Measurements from ENCODE around the gene NEDD4L.
"Not testable (repeated sequence)": the region's sequence is repeated elsewhere in the genome, so short reads cannot be mapped to it uniquely, and the experiment has no call there.

The NEDD4L gene

DNA sequence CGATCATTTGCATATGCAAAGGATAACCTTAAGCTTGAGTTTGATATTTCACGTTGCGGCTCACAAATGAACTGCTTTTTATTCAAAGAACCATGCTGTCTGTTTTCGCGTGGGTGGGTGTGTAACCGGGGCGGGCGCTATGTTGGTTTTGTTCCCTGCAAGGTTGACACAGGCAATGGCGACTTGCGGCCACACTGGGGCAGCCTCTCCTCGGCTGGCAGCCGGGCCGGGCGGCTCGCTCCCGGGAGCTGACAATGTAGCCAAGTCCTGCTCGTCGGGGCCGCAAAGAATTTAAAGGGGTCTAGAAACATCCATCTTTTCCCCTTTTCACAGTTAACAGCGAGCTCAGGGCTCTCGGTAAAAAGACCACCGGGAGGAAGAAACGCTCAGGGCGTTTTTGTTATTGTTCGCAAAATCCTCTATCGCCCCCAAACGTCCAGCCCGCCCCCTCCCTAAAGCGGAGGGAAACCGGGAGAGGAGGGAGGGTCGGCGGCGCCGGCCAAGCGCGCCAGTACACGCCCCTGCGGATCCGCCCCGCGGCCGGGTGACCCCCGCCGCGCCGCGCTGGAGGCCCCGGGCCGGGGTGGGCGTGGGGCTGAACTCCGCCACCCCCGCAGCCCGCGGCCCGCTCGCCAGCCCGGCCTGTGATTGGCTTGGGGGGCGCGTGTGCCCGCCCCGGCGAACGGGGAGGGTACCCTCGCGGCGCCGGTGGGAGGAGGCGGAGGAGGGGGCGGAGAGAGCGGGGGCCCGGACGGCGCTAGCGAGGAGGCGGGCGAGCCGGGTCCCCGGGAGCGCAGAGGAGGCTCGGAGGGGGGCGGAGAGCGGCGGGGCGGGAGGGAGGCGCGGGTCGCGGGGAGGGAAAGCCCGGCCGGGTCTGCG, at the start of gene NEDD4L:
Gene NEDD4L (plus strand): TSS at position 736 of the 879 bp plus-strand sequence. CDS start 435 bp downstream, outside the sequence.
- peak; percentile 86 for DNase-seq

DNA sequence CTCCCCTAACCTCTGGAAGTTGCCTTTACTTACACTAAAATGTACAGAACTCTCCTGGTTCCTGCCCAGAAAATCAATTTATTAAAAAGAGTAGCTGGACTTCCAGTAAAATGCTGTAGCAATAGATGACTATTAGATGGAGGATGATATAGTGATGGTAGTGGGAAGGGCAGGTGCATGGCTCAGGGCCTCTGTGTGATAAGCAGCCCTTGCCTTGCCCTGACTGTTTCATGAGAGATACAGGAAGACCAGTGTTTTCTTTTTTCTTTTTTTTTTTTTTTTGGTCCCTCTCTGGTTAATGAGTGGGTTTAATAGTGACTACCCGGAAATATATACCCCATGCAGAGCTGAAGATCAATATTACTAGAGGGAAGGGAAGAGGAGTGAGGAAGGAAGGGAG, 48.7 kb upstream of the NEDD4L start:
- DNase-seq, result no peak

DNA sequence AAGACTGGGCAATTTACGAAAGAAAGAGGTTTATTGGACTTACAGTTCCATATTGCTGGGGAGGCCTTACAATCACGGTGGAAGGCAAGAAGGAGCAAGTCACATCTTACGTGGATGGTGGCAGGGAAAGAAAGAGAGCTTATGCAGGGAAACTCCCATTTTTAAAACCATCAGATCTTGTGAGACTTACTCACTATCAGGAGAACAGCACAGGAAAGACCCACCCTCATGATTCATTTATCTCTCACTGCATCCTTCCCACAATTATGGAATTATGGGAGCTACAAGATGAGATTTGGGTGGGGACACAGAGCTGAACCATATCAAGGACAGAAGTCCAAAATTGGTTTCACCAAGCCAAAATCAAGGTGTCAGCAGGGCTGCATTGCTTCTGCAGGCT, 47.1 kb upstream of the NEDD4L start:
- DNase-seq, result not testable (repeated sequence)

DNA sequence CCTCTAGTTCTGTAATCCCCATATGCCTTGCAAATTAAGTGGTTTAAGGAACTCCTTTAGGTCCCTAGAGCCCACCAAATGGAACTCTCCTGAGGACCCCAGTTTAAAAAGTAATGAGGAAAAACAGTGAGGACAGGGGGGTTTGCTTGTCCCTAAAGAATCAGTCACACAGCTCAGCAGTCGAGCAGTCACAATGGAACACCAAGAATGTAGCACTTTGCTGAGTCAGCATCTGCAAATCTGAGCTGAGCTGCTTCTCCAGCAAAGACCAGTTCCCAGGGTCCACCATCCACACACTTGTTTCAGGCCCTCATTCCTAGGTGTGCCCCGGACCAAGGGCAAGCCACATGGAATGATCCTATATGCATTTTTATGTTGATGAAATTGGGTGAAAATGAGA, 46.2 kb upstream of the NEDD4L start:
- no peak for DNase-seq

DNA sequence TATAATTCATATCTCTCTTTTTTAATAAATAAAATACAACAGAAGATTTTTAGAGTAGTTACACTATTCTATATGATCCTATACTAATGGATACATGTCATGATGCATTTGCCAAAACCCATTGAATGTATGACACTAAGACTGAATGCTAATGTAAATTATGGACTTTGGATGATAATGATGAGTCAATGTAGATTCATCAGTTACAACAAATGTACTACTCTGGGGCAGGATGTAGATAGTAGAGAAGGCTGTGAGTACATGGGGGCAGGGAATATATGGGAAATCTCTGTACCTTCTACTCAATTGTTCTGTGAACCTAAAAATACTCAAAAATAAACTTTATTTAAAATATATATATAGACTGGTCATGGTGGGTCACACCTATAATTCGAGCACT, 45.6 kb upstream of the NEDD4L start:
- no peak for DNase-seq

DNA sequence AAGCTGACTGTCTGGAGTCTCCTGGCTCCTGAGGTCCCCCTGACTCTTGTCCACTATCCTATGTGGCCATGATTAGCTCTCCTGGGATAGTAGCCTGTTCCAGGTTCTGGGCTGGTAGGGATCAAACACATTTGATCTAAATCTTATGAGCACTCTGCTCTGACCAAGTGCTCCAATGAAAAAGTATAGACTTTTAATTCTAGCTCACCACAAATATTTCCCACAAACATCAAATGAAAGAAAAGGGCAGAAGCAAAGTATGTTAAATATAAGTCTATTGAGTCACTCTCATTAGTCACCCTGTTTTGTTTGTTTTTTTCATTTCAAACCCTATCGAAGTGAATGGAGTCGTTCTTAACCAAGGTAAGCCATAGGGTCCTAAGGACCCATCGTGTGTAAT, 39.7 kb upstream of the NEDD4L start:
- DNase-seq, result no peak

DNA sequence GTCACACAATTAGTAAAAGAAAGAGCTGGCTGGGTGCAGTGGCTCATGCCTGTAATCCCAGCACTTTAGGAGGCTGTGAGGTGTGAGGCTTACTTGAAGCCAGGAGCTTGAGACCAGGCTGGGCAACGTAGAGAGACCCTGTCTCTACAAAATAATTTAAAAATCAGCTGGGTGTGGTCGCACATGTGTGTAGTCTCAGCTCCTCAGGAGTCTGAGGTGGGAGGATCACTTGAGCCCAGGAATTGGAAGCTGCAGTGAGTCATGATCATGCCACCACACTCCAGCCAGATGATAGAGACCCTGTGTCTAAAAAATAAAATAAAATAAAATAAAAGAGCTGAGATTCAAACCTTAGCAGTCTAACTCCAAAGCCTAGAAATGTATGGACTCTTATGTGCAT, 39.0 kb upstream of the NEDD4L start:
- DNase-seq, result no peak

DNA sequence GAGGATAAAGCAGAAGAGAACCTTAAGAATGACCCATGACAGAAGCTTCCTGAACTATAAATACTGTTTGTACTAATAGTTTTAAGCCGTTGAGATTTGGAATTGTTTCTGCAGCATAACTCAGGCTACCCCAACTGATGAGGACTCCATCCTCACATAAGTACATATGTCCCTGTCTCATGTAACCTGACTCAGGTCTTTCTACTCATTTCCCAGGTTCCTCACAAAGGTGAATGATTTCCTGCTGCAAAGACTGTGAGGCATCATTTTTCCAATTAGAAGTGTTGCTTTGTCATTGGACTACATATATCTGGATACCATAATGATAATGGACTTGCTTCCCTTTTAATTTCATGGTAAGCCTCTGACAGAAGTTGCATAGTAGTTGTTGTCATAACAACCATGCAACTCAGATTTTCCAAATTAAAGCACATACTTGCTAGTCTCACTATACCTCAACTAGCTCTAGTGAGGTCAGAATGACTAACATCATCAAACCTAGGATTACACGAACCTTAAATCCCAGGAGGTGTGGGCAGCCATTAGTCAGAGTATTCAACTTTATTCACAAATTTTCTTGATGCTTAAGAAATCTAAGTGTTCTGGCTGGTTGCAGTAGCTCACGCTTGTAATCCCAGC, 38.0 kb upstream of the NEDD4L start:
- DNase-seq, result no peak

DNA sequence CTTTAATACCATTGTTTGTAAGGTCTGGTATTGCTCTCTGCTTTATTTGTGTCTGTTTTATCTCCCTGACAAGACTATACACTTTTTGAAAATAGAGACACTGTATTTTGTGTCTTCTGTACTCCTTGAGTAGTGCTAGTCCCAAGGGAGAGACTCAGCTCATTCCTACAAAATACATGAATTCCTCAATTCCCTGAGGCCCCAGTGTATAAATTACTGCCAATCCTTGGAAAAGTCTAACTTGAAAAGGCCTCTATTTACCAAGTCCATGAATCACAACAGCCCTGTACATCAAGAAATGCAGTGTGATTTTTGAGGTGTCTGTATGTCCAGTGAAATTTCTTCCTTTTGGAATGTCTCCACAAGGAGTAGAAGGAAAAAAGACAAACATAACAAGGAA, 34.9 kb upstream of the NEDD4L start:
- DNase-seq, result no peak

DNA sequence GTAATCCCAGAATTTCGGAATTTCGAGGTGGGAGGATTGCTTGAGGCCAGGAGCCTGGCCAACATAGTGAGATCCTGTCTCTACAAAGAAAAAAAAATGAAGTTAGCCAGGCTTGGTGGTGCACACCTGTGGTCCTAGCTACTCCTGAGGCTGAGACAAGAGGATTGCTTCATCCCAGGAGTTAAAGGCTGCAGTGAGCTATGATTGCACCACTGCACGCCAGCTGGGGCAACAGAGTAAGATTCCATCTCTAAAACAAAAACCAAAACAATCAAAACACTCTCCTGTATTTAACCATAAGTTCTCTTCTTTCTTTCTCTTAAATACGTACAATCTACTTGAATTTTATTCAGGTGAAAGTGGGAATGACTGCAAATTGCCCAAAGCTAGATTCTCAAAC, 33.8 kb upstream of the NEDD4L start:
- DNase-seq, result no peak

DNA sequence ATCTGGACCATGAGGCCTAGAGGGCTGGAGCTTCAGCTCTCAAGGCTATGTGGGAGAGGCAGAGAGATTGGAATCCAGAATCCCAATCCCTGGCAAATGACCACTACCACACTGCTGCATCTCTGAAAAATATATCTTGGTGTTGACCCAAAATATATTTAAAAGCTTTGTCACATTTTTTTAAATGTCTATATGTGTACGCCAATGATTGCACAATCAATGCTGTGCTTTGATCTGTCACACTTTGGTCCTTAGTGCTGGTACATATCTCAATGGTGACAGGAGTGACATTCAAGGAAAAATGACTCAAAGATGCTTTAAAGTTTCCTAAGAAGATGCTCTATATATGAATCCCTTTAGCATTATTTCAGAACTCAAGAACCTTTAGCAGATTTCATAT, 31.7 kb upstream of the NEDD4L start:
- DNase-seq, result no peak

DNA sequence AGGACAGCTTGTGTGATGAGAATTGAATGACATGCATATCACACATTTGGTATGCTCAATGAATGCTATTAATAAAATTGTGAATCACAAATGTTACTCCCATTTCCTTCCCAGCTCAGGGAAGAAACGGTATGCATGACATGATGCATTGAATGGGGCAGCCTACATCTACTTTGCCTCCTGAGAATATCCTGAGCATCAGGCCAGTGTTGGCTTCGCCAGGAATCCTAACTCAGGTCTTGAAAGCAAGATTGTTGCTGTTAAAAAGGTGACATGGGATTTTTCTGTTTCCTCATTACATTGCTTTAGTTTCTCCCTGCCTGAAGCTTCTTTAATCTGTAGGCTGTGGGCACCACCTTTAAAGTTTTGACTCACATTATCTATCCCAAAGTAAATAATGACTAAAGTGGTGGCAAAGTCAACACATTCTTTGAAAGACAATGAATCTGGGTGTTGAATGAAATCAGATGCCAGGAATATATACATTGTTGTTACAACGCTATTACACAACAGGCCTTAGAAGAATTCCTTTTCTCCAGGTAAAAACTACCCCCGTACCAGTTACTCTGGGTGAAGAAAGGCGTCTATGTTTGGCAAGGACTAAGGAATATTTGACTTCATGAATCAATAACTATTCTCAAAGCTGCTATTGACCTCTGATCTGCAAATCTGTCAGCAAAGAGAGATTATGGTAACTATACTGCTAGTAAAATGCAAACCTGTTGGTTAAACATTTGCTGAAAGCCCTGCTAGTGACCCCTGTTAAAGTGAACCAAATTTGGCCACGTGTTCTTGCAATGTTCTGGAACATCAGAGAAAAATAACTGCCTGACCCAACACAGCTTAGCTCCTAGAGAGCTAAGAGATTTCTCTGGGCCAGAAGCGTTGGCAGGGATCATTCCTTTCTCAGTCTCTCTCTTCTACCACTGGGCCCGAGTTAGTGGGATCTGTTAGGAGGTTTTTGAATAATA, 30.5 kb upstream of the NEDD4L start:
- DNase-seq, result no peak

DNA sequence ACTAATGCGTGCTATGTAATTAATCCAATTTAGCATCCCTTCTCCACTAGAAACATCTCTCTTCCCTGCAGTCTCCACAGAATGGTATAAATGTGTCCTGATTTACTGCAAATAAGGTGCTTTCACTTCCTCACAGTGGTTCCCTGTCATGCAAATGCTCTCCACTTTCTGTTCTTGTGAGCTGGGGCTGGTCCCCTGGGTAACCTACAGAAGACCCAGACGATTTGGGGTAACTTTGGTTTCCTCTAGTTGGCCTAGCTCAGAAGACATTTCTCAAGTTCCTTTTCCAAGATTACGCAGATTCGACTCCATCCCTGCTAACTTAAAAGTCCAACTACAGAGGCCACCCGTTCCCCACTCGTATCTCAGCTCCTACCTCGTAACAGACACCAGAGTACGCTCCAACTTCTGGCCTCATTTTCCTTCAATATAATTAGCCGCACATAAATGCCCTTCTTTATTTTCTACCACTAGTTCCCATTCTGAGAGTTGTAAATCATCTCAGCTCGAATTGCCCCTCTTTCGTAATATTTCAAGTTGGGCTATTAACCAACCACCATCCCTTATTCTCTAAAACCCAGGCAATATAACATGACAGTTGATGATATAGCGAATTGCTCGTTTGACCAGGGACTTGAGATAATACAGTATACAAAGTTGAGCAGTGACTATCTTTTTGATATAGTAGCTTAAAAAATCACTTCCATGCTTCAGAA, 28.8 kb upstream of the NEDD4L start:
- no peak for DNase-seq

DNA sequence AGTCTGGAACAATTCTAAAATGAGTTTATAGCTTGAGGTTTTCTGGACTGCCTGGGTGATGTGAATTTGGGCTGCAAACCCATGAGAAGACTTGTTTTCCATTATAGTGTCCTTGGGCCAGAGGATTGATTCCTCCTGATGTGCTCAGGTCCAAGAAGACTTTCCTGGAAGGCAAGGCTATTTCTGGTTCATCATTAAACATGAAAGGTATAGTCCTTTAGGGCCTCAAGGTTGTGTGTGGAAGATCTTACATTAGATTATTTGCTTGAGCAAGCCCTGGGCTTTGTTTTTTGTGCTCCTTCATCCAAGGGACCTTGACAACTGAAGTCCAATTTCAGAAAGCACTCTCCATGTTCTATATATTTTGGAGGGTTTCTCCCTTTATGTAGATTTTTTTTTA, 26.8 kb upstream of the NEDD4L start:
- DNase-seq, result no peak

DNA sequence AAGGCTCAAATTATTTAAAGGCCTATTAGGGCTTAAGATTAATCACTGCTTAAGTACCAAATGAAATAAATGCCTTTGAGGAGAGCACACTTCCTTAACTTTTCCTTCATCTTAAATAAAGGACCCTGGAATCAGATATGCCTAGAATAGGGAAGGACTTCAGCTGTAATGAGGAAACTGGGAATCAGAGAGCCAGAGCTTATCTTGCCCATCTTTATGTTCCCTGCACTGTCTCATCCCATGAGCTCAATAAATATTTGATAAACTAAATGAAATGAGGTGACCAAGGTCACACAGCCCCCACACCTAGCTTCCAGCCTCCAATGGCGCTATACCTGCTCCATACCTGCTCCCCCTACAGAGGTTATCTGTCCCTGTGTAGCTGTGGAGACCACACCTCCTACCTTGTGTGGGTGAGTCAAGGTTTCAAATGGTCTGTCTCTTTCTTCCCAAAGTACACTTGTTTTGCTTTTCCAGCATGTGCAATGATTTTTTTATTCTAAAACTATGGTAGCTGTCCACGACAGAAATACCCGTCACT, 23.4 kb upstream of the NEDD4L start:
- no peak for DNase-seq

DNA sequence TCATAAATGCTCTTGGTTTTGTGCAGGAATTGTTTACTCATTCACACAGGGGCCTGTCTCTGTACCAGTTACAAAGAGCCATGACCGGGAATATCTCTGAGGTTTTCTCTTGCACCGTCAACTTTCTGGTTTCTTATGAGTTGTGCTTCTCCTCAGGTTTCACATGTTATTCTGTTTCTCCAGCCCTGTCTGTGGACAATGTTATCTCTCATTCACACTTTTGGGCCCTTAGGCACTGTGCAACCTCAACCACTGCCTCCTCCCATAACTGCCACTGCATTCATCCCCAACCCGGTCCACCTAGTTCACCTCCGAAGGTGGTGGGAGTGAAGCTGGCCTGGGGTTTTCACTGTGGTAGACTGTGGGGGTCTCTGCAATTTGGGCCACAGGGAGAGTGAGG, 22.5 kb upstream of the NEDD4L start:
- DNase-seq, result no peak

DNA sequence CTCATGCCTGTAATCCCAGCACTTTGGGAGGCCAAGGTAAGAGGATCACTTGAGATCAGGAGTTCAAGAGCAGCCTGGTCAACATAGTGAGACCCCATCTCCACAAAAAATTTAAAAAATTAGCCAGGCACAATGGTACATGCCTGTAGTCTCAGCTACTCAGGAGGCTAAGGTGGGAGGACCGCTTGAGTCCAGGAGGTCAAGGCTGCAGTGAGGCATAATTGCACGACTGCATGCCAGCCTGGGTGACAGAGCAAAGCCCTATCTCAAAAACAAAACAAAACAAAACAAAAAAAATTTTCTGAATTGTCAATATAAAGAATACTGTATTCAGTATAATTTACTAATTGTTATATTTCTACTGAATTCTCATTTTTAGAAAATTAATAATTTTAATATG, 20.9 kb upstream of the NEDD4L start:
- DNase-seq, result no peak

DNA sequence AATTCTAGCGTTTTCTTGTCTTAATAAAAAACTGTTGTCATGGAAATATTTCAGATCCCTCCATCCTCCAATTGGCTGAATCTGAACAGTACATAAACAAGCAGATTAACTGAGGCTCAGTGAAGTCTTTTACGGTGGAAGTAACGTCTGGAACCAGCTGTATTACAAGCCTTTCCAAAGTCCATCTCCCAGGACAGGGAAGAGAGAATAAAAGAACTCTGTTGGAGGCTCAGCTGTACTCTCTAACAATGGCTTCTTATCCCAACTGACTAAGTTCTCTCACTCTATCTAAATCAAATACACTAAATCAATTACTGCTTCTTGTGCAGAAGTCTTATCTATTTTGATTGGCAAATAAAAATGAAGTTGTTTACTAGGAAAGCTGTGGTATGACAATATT, 19.9 kb upstream of the NEDD4L start:
- DNase-seq, result no peak

DNA sequence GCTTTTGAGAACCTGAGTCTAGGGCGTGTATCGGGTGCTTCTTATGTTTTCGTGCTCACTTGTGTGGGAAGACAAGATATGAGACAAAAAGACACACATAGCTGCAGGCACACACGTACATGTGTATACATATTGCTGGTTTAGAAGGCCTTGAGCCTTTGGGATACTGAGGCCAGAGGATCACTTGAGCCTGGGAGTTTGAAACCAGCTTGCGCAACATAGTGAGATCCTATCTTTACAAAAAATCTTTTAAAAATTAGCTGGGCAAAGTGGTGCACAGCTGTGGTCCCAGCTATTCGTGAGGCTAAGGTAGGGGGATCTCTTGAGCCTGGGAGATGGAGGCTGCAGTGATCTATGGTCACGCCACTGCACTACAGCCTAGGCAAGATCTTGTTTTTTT, 18.8 kb upstream of the NEDD4L start:
- no peak for DNase-seq

DNA sequence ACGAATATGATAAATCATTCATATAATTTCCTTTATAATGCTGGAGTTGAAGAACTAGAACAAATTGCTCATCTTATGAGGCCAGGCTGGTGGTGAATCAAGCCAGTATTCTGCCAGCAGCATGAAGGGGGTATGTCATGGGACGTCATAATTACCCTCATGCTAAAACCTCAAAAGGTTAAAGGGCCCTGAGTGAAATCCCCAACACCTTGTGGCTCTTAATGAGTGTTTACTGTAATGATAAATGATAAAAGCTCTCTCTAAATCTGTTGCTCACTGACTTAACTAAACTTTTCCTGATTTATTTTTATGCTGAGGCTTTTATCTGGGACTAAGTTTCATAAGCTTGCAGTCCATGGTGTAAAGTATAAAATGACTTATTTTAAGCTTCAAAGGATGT, 18.3 kb upstream of the NEDD4L start:
- no peak for DNase-seq

DNA sequence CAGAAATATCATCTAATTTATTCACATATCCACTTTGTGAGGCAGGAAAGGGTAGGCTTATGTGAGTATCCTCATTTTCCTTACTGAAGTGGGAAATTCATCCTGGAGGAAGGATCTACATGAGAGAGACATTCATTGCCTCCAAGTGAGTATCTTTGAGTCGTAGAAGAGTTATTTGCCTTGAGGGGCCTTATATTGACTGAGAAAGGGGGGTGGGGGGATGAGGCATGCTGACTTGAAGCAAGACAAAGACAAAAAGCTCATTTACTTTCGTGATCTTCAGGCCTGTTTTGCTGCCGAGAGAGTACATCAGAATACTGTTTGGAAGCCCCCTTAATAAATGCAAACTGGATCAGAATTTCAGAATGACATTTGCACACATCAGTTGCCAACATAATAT, 17.6 kb upstream of the NEDD4L start:
- DNase-seq, result no peak

DNA sequence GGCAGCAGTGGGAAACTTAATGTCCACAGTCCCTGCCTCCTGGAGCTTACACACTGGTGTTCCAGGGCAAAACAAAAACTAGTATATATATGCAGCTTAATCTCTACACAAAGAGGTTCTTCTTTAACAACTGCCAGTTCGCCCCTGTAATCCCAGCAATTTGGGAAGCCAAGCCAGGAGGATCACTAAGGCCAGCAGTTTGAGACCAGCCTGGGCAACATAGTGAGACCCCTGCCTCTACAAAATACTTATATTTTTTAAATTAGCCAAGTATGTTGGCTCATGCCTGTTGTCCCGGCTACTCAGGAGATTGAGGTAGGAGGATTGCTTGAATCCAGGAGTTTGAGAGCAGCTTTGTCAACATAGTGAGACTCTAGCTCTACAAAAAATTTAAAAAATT, 17.2 kb upstream of the NEDD4L start:
- DNase-seq, result no peak
